Esophagus muscularis mucosa (tissue), 3 donors: ENCODE measurements around the gene ARHGEF6.

Source experiments
- POLR2A ChIP-seq: fragments of 450-650 bp; IDR thresholded peaks from one replicate; pipeline ENCODE4 v1.6.1; 2017; ENCODE audit warnings: antibody characterized with exemption, moderate library complexity, mild to moderate bottlenecking, low read depth
- TF ChIP-seq, protein P1 (sequence below), 3 experiments: fragments of 200-600 bp in 2 of 3; fragments of 450-650 bp in 1 of 3; sonication (generic) in 2 of 3; IDR thresholded peaks; one replicate each; pipeline ENCODE4 v1.5.1; 2017 to 2019; ENCODE audit warnings: antibody characterized with exemption in 3 of 3, mild to moderate bottlenecking in 2 of 3, moderate library complexity in 1 of 3

DNA sequence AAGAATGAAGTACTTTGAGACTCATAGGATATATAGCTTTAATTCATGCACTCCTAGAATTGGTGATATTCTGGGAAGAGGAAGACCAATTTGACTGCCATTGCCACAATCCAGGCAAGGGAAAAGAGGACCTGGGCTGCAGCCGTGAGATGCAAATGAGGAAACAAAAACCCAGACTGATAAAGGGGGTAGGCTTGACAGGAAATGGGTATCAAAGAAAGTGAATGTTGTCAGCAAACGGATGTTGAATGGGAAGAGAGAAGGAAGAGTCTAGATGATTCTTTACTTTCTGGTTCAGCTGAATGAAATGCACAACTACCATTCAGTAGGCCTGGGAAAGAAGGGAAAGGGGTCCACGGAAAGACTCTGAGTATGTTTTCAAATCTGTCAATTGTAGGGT is 17.1 kb upstream of the ARHGEF6 start:
- TF ChIP-seq, protein P1, sequence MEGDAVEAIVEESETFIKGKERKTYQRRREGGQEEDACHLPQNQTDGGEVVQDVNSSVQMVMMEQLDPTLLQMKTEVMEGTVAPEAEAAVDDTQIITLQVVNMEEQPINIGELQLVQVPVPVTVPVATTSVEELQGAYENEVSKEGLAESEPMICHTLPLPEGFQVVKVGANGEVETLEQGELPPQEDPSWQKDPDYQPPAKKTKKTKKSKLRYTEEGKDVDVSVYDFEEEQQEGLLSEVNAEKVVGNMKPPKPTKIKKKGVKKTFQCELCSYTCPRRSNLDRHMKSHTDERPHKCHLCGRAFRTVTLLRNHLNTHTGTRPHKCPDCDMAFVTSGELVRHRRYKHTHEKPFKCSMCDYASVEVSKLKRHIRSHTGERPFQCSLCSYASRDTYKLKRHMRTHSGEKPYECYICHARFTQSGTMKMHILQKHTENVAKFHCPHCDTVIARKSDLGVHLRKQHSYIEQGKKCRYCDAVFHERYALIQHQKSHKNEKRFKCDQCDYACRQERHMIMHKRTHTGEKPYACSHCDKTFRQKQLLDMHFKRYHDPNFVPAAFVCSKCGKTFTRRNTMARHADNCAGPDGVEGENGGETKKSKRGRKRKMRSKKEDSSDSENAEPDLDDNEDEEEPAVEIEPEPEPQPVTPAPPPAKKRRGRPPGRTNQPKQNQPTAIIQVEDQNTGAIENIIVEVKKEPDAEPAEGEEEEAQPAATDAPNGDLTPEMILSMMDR (IDR thresholded peaks at IDR 0.05): no peak
- TF ChIP-seq POLR2A: no peak
